Cerebellar nuclear complex (tissue), 1 donor: ENCODE measurements around the gene USP10.
"Not testable (repeated sequence)": the region's sequence is repeated elsewhere in the genome, so short reads cannot be mapped to it uniquely, and the experiment has no call there.

Experiments used
- DNase-seq, 2 experiments: peaks; one replicate each; lab custom pipeline; 2025; lab: John Stamatoyannopoulos, UW

USP10 gene

GRCh38 chr16:84673561-84673960 lies 26.2 kb upstream of the USP10 start:
- DNase-seq, result no peak

- no peak for DNase-seq
Measured at GRCh38 chr16:84675423-84675822, 24.4 kb upstream of the USP10 start.

- no peak for DNase-seq
Measured at GRCh38 chr16:84675884-84676283, 23.9 kb upstream of the USP10 start.

GRCh38 chr16:84677017-84677803 lies 22.6 kb upstream of the USP10 start:
- no peak for DNase-seq

GRCh38 chr16:84677849-84678248 lies 22.0 kb upstream of the USP10 start:
- no peak for DNase-seq

- no peak for DNase-seq
Measured at GRCh38 chr16:84678541-84678940, 21.3 kb upstream of the USP10 start.

GRCh38 chr16:84680165-84680842 lies 19.5 kb upstream of the USP10 start:
- no peak for DNase-seq

GRCh38 chr16:84680843-84681629 lies 18.8 kb upstream of the USP10 start:
- no peak for DNase-seq

GRCh38 chr16:84683691-84684591 lies 15.9 kb upstream of the USP10 start:
- DNase-seq, result no peak

GRCh38 chr16:84684592-84684965 lies 15.2 kb upstream of the USP10 start:
- DNase-seq, result no peak

GRCh38 chr16:84685210-84685609 lies 14.6 kb upstream of the USP10 start:
- DNase-seq, result no peak

- no peak for DNase-seq
Measured at GRCh38 chr16:84686707-84687298, 13.0 kb upstream of the USP10 start.

- no peak for DNase-seq
Measured at GRCh38 chr16:84687715-84688114, 12.1 kb upstream of the USP10 start.

GRCh38 chr16:84688163-84688562 lies 11.6 kb upstream of the USP10 start:
- not testable (repeated sequence) for DNase-seq

GRCh38 chr16:84689111-84689510 lies 10.7 kb upstream of the USP10 start:
- no peak for DNase-seq

GRCh38 chr16:84690088-84690819 lies 9.5 kb upstream of the USP10 start:
- no peak for DNase-seq

- DNase-seq, result no peak
Measured at GRCh38 chr16:84692451-84693214, 7.2 kb upstream of the USP10 start.

- DNase-seq, result not testable (repeated sequence)
Measured at GRCh38 chr16:84693869-84694268, 5.9 kb upstream of the USP10 start.

GRCh38 chr16:84694980-84695379 lies 4.8 kb upstream of the USP10 start:
- DNase-seq, result no peak
